ENCODE results near the gene SH3BGRL3.
A peak's percentile ranks its signal among the peaks of the same experiment; 100 is the strongest.

Gene SH3BGRL3

DNA sequence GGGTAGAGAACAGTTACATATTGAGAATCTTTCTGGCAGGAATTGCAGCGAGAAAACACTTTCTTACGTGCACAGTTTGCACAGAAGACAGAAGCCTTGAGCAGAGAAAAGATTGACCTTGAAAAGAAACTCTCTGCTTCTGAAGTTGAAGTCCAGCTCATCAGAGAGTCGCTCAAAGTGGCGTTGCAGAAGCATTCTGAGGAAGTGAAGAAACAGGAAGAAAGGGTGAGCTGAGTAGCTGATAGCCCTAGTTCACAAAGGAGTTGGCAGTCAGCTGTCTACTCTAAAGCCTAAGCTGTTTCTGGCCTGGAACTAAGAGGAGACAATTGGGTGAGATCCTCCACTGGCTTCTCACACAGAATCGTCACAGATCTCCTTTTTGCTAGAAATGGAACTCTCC is 20.3 kb upstream of the SH3BGRL3 start:
- Histone ChIP-seq H3K9ac (ENCODE audit: low read depth, low read length) (no peak overlapping the region), H3K4me1 (ENCODE audit: control insufficient read depth, insufficient read depth, low read length) (no peaks in the 10 kb centered on the region), H3K9me3 (ENCODE audit: control insufficient read depth, insufficient read depth, low read length) (no peaks in the 10 kb centered on the region), H3K4me3 (ENCODE audit: low read depth, low read length) (no peak overlapping the region), H3K36me3 (ENCODE audit: control insufficient read depth, insufficient read depth, low read length) (peaks cover 82% of the 10 kb centered on the region), H3K27me3 (ENCODE audit: control insufficient read depth, insufficient read depth, low read length) (no peaks in the 10 kb centered on the region), H3K27ac (ENCODE audit: low read depth, low read length) (no peak overlapping the region)

DNA sequence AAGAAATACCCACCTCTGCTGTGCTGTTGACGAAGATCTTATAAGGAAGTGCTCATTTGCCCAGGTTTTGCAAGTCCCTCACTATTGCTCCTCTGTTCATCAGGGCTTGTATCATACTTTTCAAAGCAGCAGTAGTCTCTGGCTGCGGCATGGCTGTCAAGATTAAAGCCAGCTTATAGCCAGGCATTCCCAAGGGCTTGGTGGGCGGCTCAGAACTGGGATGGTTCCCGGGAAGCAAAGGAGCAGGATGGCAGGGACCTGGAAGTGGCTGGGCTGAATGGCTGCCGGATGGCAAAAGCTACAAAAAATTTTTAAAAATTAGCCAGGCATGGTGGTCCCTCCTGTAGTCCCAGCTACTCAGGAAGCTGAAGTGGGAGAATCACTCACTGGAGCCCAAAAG is 16.7 kb upstream of the SH3BGRL3 start:
- Histone ChIP-seq H3K27ac (ENCODE audit: low read depth, low read length) (no peak overlapping the region), H3K4me1 (ENCODE audit: control insufficient read depth, insufficient read depth, low read length) (no peaks in the 10 kb centered on the region), H3K9me3 (ENCODE audit: control insufficient read depth, insufficient read depth, low read length) (no peaks in the 10 kb centered on the region), H3K27me3 (ENCODE audit: control insufficient read depth, insufficient read depth, low read length) (no peaks in the 10 kb centered on the region), H3K4me3 (ENCODE audit: low read depth, low read length) (no peak overlapping the region), H3K9ac (ENCODE audit: low read depth, low read length) (no peak overlapping the region), H3K36me3 (ENCODE audit: control insufficient read depth, insufficient read depth, low read length) (peaks cover 77% of the 10 kb centered on the region)

DNA sequence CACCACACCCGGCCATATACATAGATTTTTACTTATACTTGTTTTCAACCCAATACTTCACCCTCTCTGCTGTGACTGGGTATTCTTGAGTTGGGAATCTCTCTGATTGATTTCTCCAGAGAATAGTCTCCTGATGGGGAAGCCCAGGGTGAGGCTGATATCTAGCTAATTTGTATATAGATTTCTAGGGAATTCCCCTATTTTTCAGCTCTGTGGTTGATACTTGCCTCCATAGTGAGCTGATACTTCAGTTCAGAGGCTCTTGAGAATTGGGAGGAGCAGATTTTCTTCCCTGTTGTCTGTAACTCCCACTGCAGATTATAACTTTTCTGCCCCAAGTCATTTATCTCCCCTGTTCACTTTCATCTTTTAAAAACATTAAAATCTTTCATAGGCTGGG is 14.5 kb upstream of the SH3BGRL3 start:
- Histone ChIP-seq H3K4me3 (ENCODE audit: low read depth, low read length) (no peak overlapping the region), H3K27ac (ENCODE audit: low read depth, low read length) (no peak overlapping the region), H3K4me1 (ENCODE audit: control insufficient read depth, insufficient read depth, low read length) (no peaks in the 10 kb centered on the region), H3K9me3 (ENCODE audit: control insufficient read depth, insufficient read depth, low read length) (peaks cover 3% of the 10 kb centered on the region; the same call in 1 of the 2 replicates), H3K36me3 (ENCODE audit: control insufficient read depth, insufficient read depth, low read length) (peaks cover 77% of the 10 kb centered on the region), H3K9ac (ENCODE audit: low read depth, low read length) (no peak overlapping the region), H3K27me3 (ENCODE audit: control insufficient read depth, insufficient read depth, low read length) (no peaks in the 10 kb centered on the region)

DNA sequence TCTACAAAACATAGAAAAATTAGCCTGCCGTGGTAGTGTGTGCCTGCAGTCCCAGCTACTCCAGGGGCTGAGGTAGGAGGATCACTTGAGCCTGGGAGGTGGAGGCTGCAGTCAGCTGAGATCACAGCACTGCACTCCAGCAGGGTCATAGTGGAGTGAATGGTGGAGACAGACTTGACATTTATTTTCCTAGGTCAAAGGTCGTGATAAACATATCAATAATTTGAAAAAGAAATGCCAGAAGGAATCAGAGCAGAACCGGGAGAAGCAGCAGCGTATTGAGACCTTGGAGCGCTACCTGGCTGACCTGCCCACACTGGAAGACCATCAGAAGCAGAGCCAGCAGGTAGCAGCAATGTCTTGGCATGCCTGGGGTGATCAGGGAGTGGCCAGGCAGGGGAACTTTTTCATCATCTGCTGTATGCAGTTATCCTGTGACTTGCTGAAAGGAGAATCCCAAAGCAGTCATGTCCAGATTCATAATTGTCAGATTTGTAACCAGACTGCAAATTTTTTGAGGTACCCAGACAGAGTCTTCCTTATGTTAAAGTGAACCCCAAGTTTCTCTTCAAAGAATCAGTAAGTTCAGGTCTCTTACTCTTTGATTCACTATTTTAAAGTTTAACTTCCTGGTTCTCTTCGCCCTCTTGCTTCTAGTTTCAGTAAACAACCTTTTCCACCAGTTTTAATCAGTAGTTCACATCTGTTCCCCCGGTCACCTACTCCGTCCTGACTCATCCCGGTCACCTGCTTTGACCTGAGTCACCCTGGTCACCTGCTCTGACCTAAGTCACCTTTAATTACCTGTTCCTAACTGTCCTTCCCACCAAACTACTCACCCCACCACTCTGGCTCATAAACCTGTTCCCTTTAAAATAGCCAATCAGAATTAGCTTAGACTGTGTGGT is 11.3 kb upstream of the SH3BGRL3 start:
- Histone ChIP-seq H3K9me3 (ENCODE audit: control insufficient read depth, insufficient read depth, low read length) (peaks cover 3% of the 10 kb centered on the region; the same call in 1 of the 2 replicates), H3K4me1 (ENCODE audit: control insufficient read depth, insufficient read depth, low read length) (no peaks in the 10 kb centered on the region), H3K4me3 (ENCODE audit: low read depth, low read length) (no peak overlapping the region), H3K9ac (ENCODE audit: low read depth, low read length) (no peak overlapping the region), H3K36me3 (ENCODE audit: control insufficient read depth, insufficient read depth, low read length) (peaks cover 78% of the 10 kb centered on the region), H3K27me3 (ENCODE audit: control insufficient read depth, insufficient read depth, low read length) (no peaks in the 10 kb centered on the region), H3K27ac (ENCODE audit: low read depth, low read length) (no peak overlapping the region)

DNA sequence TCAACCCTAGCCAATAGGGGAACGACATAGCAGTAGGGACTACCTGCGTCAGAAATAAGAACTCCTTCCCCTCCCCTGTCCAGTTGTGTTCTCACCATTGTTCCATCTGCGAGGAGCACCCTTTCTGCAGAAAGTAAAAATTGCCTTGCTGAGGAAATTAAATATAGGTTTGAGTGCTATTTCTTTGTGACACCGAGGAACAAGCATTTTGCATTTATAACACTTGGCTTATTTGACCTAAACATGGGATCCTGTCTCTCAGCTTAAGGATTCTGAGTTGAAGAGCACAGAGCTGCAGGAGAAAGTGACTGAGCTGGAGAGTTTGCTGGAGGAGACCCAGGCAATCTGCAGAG is 10.7 kb upstream of the SH3BGRL3 start:
- H3K27me3 ChIP-seq (ENCODE audit: control insufficient read depth, insufficient read depth, low read length): no peaks in the 10 kb centered on the region
- H3K27ac ChIP-seq (ENCODE audit: low read depth, low read length): no peak overlapping the region
- H3K36me3 ChIP-seq (ENCODE audit: control insufficient read depth, insufficient read depth, low read length): peaks cover 75% of the 10 kb centered on the region
- H3K9me3 ChIP-seq (ENCODE audit: control insufficient read depth, insufficient read depth, low read length): peaks cover 3% of the 10 kb centered on the region; the same call in 1 of the 2 replicates
- H3K4me3 ChIP-seq (ENCODE audit: low read depth, low read length): no peak overlapping the region
- no peaks in the 10 kb centered on the region for H3K4me1 ChIP-seq (ENCODE audit: control insufficient read depth, insufficient read depth, low read length)
- H3K9ac ChIP-seq (ENCODE audit: low read depth, low read length): no peak overlapping the region

DNA sequence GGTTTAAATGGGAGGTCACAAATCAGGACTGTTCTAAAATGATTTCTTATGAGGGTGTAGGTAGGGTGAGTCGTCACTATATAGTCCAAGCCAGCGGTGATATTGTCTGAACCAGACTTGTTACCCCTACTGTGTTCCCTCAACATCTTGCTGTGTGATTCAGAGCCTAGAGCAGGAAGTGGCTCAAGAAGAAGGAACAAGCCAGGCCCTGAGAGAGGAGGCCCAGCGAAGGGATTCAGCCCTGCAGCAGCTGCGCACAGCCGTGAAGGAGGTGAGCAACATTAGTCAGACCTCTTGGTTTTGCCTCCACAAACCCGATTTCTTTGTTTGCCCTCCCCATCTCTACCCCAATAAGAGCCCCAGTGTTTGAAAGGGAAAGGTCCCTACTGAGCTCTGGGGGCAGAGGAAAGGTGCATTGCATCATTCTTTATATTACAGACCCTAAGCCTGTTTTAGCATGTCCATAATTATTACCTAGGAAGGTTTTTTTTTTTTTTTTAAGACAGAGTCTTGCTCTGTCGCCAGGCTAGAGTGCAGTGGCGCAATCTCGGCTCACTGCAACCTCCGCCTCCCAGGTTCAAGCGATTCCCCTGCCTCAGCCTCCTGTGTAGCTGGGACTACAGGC is 5.0 kb upstream of the SH3BGRL3 start:
- peaks cover 15% of the 10 kb centered on the region; the same call in 1 of the 2 replicates for H3K4me1 ChIP-seq (ENCODE audit: control insufficient read depth, insufficient read depth, low read length)
- H3K27ac ChIP-seq (ENCODE audit: low read depth, low read length): no peak overlapping the region
- no peaks in the 10 kb centered on the region for H3K27me3 ChIP-seq (ENCODE audit: control insufficient read depth, insufficient read depth, low read length)
- H3K9ac ChIP-seq (ENCODE audit: low read depth, low read length): no peak overlapping the region
- H3K4me3 ChIP-seq (ENCODE audit: low read depth, low read length): no peak overlapping the region
- H3K36me3 ChIP-seq (ENCODE audit: control insufficient read depth, insufficient read depth, low read length): peaks cover 78% of the 10 kb centered on the region
- H3K9me3 ChIP-seq (ENCODE audit: control insufficient read depth, insufficient read depth, low read length): no peaks in the 10 kb centered on the region

DNA sequence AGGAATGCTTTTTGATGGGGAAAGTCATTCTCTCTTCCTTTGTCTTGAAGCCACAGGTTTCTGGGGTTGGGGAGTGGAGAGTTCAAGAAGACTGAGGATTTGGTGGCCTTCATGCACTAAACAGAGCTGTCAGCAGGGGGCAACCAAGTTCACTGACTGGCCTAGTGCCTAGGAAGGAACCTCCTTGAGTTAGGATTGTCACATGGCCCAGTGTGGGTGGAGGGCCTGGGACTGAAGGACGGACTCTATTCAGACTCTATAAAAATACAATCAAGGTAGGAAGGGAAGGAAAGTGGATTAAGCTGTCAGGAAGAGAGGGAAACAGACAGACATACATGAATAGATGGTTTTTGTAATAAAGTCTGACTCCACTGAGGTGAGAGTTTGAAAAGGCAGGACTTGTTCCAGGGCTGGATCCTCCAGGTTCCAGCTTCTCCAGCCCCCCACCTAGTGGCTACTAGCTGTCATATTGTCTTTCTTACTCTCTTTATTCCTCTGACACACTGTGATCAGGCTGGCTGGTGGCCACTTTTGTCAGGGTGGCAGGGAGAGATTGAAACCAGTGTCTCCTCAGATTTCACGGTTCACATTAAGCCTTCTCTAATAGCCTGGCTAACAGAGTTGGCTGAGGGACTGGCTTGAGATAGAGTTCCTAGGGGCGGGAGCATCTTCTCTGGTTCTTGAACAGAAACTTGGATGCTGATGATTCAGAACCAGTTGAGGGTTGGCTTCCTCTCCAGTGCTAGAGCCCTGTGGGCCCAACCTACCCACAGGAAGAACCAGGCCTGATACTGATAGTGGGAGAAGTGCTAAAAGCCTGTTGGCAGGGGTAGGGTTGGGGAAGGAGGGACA is 4.1 kb upstream of the SH3BGRL3 start:
- H3K36me3 ChIP-seq (ENCODE audit: control insufficient read depth, insufficient read depth, low read length): peaks cover 69% of the 10 kb centered on the region
- no peaks in the 10 kb centered on the region for H3K27me3 ChIP-seq (ENCODE audit: control insufficient read depth, insufficient read depth, low read length)
- H3K4me1 ChIP-seq (ENCODE audit: control insufficient read depth, insufficient read depth, low read length): peaks cover 18% of the 10 kb centered on the region; the same call in 1 of the 2 replicates
- H3K27ac ChIP-seq (ENCODE audit: low read depth, low read length): peak overlapping the region; percentile 55
- no peaks in the 10 kb centered on the region for H3K9me3 ChIP-seq (ENCODE audit: control insufficient read depth, insufficient read depth, low read length)
- no peak overlapping the region for H3K9ac ChIP-seq (ENCODE audit: low read depth, low read length)
- H3K4me3 ChIP-seq (ENCODE audit: low read depth, low read length): no peak overlapping the region

DNA sequence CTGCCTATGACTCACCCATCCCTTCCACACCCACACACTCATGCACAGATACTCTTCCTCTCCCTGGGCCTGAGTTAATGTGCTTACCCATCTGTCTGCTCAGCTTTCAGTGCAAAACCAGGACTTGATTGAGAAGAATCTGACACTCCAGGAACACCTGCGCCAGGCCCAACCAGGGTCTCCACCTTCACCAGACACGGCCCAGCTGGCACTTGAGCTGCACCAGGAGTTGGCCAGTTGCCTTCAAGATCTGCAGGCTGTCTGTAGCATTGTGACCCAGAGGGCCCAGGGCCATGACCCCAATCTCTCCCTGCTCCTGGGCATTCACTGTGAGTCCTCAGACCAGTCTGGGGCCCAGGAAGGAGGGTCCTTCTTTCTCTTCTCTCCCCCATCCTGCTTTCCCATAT is 3.5 kb upstream of the SH3BGRL3 start:
- no peaks in the 10 kb centered on the region for H3K27me3 ChIP-seq (ENCODE audit: control insufficient read depth, insufficient read depth, low read length)
- no peak overlapping the region for H3K9ac ChIP-seq (ENCODE audit: low read depth, low read length)
- H3K4me3 ChIP-seq (ENCODE audit: low read depth, low read length): no peak overlapping the region
- peaks cover 64% of the 10 kb centered on the region for H3K36me3 ChIP-seq (ENCODE audit: control insufficient read depth, insufficient read depth, low read length)
- peak overlapping the region; percentile 55 for H3K27ac ChIP-seq (ENCODE audit: low read depth, low read length)
- H3K4me1 ChIP-seq (ENCODE audit: control insufficient read depth, insufficient read depth, low read length): peaks cover 24% of the 10 kb centered on the region
- no peaks in the 10 kb centered on the region for H3K9me3 ChIP-seq (ENCODE audit: control insufficient read depth, insufficient read depth, low read length)

DNA sequence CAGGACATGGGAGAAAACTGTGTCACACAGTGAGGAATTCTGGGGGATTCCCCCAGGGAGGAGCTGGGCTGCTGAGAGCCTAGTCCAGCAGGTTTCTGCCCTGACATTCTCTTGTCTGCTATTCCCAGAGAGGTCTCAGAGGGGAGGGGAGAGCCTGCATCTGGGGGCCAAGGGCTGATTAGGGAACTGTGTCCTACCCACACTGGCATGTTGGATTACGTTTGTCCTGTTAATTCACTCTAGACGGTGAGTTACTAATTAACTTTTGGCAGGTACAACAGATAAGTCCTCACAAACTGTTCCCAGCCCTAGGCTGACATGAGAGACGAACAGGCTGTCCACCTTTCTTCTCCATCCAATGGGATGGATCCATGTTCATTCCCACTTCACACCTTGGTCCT is 2.6 kb upstream of the SH3BGRL3 start:
- Histone ChIP-seq H3K4me3 (ENCODE audit: low read depth, low read length) (no peak overlapping the region), H3K4me1 (ENCODE audit: control insufficient read depth, insufficient read depth, low read length) (peaks cover 30% of the 10 kb centered on the region), H3K27ac (ENCODE audit: low read depth, low read length) (no peak overlapping the region), H3K36me3 (ENCODE audit: control insufficient read depth, insufficient read depth, low read length) (peaks cover 55% of the 10 kb centered on the region), H3K9ac (ENCODE audit: low read depth, low read length) (no peak overlapping the region), H3K27me3 (ENCODE audit: control insufficient read depth, insufficient read depth, low read length) (no peaks in the 10 kb centered on the region), H3K9me3 (ENCODE audit: control insufficient read depth, insufficient read depth, low read length) (no peaks in the 10 kb centered on the region)

DNA sequence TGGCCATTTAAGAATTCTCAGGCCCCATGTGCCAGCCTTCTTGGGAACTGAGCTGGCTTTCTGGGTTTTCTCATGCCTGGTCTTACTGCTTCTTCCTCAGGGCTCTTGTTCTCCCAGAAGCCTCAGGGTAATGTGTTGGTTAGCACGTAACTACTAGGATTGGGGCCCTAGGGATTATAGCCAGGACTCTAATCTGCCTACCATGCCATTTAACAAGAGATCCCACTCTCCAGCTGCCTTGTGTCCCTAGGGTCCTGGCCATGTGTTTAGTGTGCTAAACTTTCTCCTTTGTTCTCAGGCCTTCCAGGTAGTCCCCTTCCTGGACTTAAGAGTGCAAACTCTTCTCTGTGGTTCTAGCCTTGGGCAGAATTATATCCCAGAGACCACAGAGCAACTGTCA is 2.2 kb upstream of the SH3BGRL3 start:
- H3K9me3 ChIP-seq (ENCODE audit: control insufficient read depth, insufficient read depth, low read length): no peaks in the 10 kb centered on the region
- peaks cover 33% of the 10 kb centered on the region for H3K4me1 ChIP-seq (ENCODE audit: control insufficient read depth, insufficient read depth, low read length)
- H3K9ac ChIP-seq (ENCODE audit: low read depth, low read length): no peak overlapping the region
- H3K27ac ChIP-seq (ENCODE audit: low read depth, low read length): no peak overlapping the region
- peaks cover 54% of the 10 kb centered on the region for H3K36me3 ChIP-seq (ENCODE audit: control insufficient read depth, insufficient read depth, low read length)
- no peak overlapping the region for H3K4me3 ChIP-seq (ENCODE audit: low read depth, low read length)
- H3K27me3 ChIP-seq (ENCODE audit: control insufficient read depth, insufficient read depth, low read length): no peaks in the 10 kb centered on the region

Data from HUES48 (cell line).